ENCODE measurements around the gene ALLC.

ALLC gene

DNA sequence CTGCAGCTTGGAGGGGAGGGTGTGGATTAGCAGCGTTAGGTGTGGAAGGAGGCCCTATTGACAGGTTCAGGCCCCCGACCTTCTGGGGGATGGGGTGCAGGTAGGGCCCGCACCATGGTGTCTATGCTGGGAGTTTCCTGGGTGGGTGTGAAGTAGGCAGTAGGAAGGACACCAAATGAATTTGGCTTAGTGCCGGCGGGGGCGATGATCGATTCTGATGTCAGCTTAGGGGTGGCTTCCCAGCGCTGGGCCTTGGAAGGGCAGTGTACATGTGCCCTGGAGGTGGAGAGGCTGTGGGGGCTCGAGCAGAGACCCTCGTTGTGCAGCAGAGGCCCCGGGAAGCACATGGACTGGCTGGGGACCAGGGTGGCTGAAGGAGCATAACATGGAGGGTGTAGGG lies 67.0 kb downstream of the ALLC start:
- Mint-ChIP-seq H3K27ac (no peak overlapping the region), H3K27me3 (peaks cover 6% of the 10 kb centered on the region), H3K4me1 (ENCODE audit: low read depth) (no peaks in the 10 kb centered on the region), H3K36me3 (ENCODE audit: low read depth) (no peaks in the 10 kb centered on the region), H3K9me3 (peaks cover 9% of the 10 kb centered on the region), H3K4me3 (no peak overlapping the region)

DNA sequence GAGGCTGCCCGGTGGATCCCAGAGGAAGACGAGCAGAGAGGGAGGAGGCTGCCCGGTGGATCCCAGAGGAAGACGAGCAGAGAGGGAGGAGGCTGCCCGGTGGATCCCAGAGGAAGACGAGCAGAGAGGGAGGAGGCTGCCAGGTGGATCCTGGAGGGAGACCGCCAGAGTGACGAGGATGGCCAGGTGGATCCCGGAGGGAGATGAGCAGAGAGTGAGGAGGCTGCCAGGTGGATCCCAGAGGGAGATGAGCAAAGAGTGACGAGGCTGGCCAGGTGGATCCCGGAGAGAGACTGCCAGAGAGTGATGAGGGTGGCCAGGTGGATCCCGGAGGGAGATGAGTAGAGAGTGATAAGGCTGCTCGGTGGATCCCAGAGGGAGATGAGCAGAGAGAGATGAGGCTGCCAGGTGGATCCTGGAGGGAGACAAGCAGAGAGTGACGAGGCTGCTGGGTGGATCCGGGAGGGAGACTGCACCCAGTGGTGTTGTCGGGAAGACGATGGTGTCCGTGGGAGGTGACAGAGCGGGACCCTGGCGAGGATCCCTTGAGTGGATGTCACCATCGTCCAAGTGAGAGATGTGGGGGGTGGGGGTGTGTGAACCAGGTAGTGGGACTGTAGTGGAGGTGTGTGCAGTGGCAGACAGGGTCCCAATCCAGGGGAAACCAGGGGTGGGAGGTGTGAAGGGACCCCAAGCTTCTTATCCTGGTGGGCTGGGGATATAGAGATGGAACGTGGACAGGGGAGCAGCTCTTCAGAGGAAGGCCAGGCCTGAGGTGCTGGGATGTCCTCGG lies 67.7 kb downstream of the ALLC start:
- Mint-ChIP-seq H3K4me3 (no peak overlapping the region), H3K27me3 (peaks cover 6% of the 10 kb centered on the region), H3K4me1 (ENCODE audit: low read depth) (no peaks in the 10 kb centered on the region), H3K27ac (no peak overlapping the region), H3K36me3 (ENCODE audit: low read depth) (no peaks in the 10 kb centered on the region), H3K9me3 (peaks cover 3% of the 10 kb centered on the region)

DNA sequence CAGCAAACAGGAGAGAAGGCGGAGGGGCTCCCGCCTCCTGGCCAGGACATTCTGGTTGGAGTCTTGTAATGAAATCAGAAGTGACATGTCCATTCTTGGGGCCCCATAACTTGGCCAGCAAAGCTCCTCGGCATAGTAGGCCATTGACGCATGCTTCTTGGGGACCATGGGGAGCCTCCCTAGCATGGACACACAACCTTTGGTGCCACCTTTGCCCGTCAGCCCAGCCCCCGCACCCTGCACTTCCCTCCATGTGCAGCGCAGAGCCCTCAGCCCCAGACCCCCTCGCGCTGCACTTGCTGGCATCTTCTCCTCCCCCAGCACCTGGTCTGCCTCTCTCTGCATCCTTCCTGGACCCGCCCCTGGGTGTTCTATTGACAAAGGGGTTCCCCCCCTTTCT lies 68.5 kb downstream of the ALLC start:
- Mint-ChIP-seq H3K27me3 (peaks cover 6% of the 10 kb centered on the region), H3K27ac (no peak overlapping the region), H3K4me1 (ENCODE audit: low read depth) (no peaks in the 10 kb centered on the region), H3K9me3 (peaks cover 3% of the 10 kb centered on the region), H3K4me3 (no peak overlapping the region), H3K36me3 (ENCODE audit: low read depth) (no peaks in the 10 kb centered on the region)

DNA sequence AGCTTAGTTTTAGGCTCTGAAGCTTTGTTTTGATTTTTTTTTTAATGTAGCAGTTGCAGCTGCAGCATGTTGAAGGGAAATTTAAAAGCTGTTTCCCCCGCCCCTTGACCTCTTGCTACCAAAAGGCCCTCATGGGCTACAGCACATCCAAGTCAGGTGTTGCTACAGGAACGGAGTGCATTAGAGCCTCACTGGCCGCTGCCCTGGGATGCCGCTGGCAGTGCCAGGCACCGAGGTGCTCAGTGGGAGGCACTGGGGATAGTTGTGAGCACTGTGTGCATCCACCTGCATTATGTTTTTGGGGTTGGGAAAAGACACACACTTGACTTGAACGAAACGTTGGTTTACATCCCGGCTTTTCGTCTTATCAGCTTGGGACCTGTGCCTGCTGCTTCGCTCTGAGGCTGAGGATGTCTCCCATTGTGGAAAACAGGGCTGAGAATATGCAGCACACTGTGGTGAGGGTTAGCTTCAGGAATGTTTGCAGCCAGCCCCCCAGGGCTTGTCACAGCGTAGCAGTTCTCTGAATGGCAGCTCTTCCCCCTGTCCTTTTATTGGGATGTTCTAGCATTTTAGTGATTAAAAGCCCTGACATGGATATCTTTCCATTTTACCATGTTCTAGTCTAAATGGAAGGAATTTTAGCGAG lies 69.5 kb downstream of the ALLC start:
- Mint-ChIP-seq H3K4me1 (ENCODE audit: low read depth) (no peaks in the 10 kb centered on the region), H3K9me3 (no peaks in the 10 kb centered on the region), H3K27me3 (peaks cover under 1% of the 10 kb centered on the region), H3K27ac (no peak overlapping the region), H3K36me3 (ENCODE audit: low read depth) (no peaks in the 10 kb centered on the region), H3K4me3 (no peak overlapping the region)

DNA sequence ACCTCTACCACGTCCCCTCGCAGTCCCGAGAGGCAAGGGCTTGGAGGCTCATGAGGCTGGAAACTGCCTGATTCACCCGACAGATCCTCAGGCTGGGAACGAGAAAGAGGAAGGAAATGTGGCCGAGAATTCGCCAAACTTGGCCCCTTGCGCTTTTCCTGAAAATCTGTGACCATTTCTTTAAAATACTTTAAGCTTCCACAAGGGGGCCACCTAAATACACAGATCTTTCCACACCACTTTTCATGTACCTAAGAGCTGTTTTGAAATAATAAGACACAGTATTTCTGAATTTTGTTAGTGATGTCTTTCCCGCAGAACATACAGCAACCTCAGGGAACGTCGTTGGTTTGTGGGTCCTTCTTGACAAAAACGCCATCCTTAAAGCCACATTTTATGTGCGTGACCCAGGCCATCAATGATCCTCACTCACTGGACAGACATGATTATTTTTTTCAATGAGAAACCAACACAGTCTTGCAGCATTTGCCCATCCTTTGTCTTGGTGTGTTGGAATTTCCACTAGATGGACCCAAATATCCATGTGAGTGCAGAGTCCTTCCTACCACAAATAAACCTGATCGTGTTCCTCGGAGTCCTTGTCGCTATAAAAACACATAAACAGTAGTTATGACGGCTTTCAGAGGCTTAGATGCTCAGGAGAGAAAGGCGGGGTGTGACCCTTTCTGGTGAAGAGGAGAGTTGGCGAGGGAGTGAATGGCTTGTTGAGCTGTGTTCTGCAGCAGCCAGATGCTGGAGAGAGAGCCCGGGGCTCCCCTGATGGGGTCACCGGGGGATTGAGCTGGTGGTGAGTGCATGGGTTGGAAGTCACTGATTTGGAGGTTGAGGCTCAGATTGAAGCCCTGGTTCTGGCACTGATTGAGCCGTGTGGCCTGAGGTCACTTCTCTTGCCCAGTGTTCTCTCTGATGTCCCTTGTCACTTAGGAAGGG lies 70.4 kb downstream of the ALLC start:
- Mint-ChIP-seq H3K36me3 (ENCODE audit: low read depth) (no peaks in the 10 kb centered on the region), H3K9me3 (no peaks in the 10 kb centered on the region), H3K4me3 (no peak overlapping the region), H3K4me1 (ENCODE audit: low read depth) (no peaks in the 10 kb centered on the region), H3K27me3 (no peaks in the 10 kb centered on the region), H3K27ac (no peak overlapping the region)

DNA sequence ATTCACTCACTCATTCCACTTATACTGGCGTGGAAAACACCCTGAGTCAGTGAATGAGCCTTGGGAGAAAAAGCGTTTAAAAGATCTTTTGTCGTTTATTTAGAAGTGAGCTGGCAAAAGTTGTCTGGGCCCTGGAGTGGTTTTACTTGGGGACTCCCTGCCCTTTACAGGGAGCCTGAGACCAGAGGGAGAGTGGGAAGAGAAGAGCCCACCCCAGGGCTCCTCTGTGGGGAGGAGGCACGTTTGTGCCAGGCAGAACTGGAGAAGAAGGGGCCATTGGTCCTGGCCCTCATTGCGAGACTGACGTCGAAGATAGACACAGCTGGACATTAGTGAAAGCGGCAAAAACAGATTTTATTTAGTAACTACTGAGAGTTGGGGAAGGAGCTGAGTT lies 71.1 kb downstream of the ALLC start:
- Mint-ChIP-seq H3K4me3 (no peak overlapping the region), H3K9me3 (no peaks in the 10 kb centered on the region), H3K27ac (no peak overlapping the region), H3K36me3 (ENCODE audit: low read depth) (no peaks in the 10 kb centered on the region), H3K4me1 (ENCODE audit: low read depth) (no peaks in the 10 kb centered on the region), H3K27me3 (no peaks in the 10 kb centered on the region)

DNA sequence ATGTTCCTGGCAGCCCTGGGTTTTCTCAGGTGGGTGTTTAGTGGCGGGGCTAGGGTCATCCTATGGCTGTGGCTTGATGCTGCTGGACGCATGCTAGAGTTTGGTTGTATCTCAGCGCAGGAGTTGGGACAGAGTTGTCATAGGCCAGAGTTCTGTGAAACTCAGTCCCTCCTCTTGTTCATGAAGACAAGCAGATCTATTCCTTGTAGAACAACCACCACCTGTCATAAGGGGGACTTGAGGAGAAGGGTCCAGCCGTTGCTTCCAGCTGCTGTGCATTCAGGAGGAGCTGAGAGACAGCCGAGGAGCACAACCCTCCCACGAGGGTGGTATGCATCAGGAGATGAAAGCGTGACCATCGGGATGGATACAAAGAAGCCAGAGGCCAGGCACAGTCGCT lies 71.8 kb downstream of the ALLC start:
- no peak overlapping the region for H3K4me3 Mint-ChIP-seq
- no peaks in the 10 kb centered on the region for H3K27me3 Mint-ChIP-seq

DNA sequence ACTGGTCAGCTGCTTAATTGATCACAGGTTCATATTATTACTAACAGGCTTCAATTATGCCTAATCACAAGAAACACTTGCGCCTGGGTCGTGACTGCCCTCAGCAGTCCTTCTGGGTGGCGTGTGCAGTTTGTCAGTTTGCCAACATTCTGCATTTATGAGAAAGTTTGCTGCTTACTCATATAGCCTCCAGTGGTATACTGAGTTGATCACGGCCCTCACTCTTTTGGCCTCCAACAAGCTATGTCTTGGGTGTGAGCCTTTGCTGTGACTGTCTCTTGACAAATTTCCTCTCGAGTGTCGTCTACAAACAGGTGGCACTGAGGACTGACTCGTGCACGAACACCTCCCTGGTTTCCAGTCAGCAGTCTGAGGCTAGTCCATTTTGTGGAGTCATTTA lies 72.6 kb downstream of the ALLC start:
- Mint-ChIP-seq H3K27ac (no peak overlapping the region), H3K4me1 (ENCODE audit: low read depth) (no peaks in the 10 kb centered on the region), H3K27me3 (peaks cover 2% of the 10 kb centered on the region), H3K4me3 (no peak overlapping the region), H3K9me3 (no peaks in the 10 kb centered on the region), H3K36me3 (ENCODE audit: low read depth) (no peaks in the 10 kb centered on the region)

More for the DNA sequence above, 71.8 kb downstream of the ALLC start:
- no peak overlapping the region for H3K27ac Mint-ChIP-seq
- H3K36me3 Mint-ChIP-seq (ENCODE audit: low read depth), result no peaks in the 10 kb centered on the region
- H3K4me1 Mint-ChIP-seq (ENCODE audit: low read depth), result no peaks in the 10 kb centered on the region
- no peaks in the 10 kb centered on the region for H3K9me3 Mint-ChIP-seq

DNA sequence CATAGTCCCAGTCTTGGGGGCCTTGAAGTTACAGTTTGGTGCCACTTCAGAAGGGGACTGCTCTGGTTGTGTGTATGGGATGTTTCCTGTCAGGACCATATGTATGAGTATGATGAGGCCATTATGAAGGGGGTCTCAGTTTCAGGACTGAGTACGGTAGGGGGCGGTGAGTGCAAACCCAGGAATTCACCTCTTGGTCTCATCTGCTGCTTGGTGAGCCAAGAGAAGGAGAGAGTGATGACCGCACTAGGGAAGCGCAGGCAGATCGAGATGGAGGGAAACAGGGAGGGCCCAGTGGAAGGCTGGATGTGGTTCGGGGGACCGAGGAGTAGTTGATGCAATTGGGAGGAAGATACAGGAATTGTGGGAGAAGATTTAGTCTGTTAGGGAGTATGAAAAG lies 73.8 kb downstream of the ALLC start:
- H3K36me3 Mint-ChIP-seq (ENCODE audit: low read depth), result no peaks in the 10 kb centered on the region
- H3K9me3 Mint-ChIP-seq, result no peaks in the 10 kb centered on the region
- H3K27me3 Mint-ChIP-seq, result peaks cover 8% of the 10 kb centered on the region
- H3K4me1 Mint-ChIP-seq (ENCODE audit: low read depth), result no peaks in the 10 kb centered on the region
- no peak overlapping the region for H3K4me3 Mint-ChIP-seq
- H3K27ac Mint-ChIP-seq, result no peak overlapping the region

DNA sequence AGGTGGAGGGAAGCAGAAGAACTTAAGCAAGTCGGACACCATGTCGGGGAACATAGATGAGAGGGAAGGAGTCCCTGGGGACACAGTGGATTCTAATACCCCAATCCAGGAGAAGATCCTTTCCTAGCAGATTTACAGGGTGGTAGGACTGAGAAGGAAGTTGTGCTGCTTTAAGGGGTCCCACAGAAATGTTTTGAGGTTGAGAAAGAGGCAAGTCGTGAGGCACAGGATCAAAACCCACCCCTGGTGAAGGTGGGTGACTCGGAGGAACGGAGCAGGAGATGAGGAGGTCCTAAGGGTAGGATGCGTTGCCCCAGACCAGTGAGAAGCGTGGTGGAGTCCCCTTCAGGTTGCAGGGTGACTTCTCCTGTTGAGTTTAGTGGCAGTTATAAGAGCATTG lies 78.1 kb downstream of the ALLC start:
- Mint-ChIP-seq H3K36me3 (ENCODE audit: low read depth) (no peaks in the 10 kb centered on the region), H3K27ac (no peak overlapping the region), H3K9me3 (no peaks in the 10 kb centered on the region), H3K4me1 (ENCODE audit: low read depth) (no peaks in the 10 kb centered on the region), H3K27me3 (peaks cover 10% of the 10 kb centered on the region), H3K4me3 (no peak overlapping the region)

DNA sequence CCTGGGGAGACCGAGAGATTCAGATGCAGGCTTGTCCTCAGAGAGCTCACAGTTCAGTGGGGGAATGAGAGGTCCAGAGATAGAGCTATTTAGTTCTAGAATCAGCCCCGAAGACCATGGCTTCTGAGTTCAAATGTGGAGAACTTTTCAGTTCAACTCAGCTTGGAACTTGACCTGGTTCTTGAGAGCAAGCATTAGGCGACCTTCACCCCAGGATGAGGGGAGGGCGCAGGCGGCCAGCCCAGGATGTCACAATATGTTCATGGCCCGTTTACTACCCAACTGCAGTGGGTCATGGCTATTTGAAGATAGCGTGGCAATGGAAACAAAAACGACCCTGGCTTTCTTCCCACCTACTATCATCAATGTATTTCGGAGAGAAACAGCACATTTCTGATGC lies 79.1 kb downstream of the ALLC start:
- Mint-ChIP-seq H3K36me3 (ENCODE audit: low read depth) (no peaks in the 10 kb centered on the region), H3K4me3 (no peak overlapping the region), H3K27me3 (peaks cover 15% of the 10 kb centered on the region), H3K4me1 (ENCODE audit: low read depth) (no peaks in the 10 kb centered on the region), H3K9me3 (no peaks in the 10 kb centered on the region), H3K27ac (no peak overlapping the region)

DNA sequence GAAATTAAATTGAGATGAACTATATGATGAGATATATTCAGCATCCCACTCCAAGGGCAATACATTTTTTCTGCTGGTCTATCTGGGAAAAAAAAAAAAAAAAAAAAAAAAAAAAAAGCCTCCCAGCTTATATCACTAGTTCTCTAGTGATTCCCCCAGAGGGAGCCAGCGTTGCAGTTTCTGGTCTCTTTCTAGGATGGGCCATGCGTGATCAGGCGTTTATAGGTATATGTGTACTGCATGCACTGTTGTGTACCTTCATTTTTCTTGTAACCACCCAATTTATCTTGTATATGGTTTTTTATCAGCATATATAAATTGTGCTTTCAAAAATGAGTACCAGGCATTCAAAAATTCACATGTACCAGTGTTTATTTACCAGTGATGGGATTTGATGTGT lies 80.5 kb downstream of the ALLC start:
- Mint-ChIP-seq H3K36me3 (ENCODE audit: low read depth) (no peaks in the 10 kb centered on the region), H3K4me3 (no peak overlapping the region), H3K27me3 (peaks cover 19% of the 10 kb centered on the region), H3K4me1 (ENCODE audit: low read depth) (no peaks in the 10 kb centered on the region), H3K9me3 (no peaks in the 10 kb centered on the region), H3K27ac (no peak overlapping the region)

DNA sequence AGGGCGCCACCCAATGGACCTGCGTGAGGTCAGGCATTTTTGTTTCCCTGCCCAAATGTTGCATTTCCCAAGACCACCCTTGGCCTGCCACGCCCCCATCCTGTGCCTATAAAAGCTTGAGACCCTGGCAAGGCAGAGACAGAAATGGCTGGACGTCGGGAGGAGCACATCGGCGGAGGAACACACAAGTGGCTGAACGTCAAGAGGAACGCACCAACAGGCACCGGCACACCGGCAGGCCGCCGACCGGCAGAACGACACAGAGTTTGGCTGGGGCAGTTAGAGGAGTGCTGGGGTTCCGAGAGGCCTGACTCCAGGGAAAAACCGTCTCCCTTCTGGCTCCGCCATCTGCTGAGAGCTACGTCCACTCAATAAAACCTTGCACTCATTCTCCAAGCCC lies 81.3 kb downstream of the ALLC start:
- Mint-ChIP-seq H3K4me1 (ENCODE audit: low read depth) (no peaks in the 10 kb centered on the region), H3K4me3 (no peak overlapping the region), H3K27ac (no peak overlapping the region), H3K27me3 (peaks cover 19% of the 10 kb centered on the region), H3K36me3 (ENCODE audit: low read depth) (no peaks in the 10 kb centered on the region), H3K9me3 (no peaks in the 10 kb centered on the region)

DNA sequence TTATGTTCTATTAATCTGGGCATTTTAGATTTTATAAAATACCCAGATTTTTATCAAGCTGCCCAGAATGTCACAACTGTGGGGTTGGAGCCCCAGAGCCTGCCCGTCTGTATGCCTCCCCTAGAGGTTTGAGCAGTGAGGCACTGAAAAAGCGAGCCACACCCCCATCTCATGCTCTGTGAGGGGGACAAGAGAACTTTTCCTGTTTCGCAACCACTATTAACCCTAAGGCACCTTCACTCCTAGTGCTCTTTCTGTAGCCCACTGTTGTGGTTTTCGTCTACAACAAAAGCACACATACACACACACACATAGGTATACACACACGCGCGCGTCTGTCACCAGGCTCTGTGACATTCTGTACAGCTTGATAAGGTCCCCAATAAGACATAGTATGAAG lies 83.4 kb downstream of the ALLC start:
- Mint-ChIP-seq H3K9me3 (no peaks in the 10 kb centered on the region), H3K27me3 (peaks cover 11% of the 10 kb centered on the region), H3K4me1 (ENCODE audit: low read depth) (no peaks in the 10 kb centered on the region), H3K4me3 (no peak overlapping the region), H3K36me3 (ENCODE audit: low read depth) (no peaks in the 10 kb centered on the region), H3K27ac (no peak overlapping the region)

Data from stimulated activated naive CD8-positive, alpha-beta T cell treated with anti-CD3 and anti-CD28 coated beads, Interleukin-15, Interleukin-2, amounts not matched to agents 100 ng/mL and 50 ng/mL, for 24 hours (primary cell).